Measurements from ENCODE around the gene NEDD1.
A peak's percentile ranks its signal among the peaks of the same experiment; 100 is the strongest.

The NEDD1 gene

GRCh38 chr12:96985515-96986362, 78.7 kb downstream of the NEDD1 start:
- H3K27me3 ChIP-seq (ENCODE audit: insufficient read depth, low read length) = no peaks in the 10 kb centered on the region
- no peak overlapping the region for H3K9ac ChIP-seq (ENCODE audit: low read length)
- H3K4me3 ChIP-seq (ENCODE audit: low read depth, low read length, poor library complexity, severe bottlenecking) = no peak overlapping the region
- H3K79me2 ChIP-seq (ENCODE audit: insufficient read depth, low read length) = no peaks in the 10 kb centered on the region
- no peak overlapping the region for H3K4me2 ChIP-seq (ENCODE audit: low read length)
- H3K9me2 ChIP-seq (ENCODE audit: low read depth, low read length) = no peaks in the 10 kb centered on the region
- H3K4me1 ChIP-seq (ENCODE audit: insufficient read depth, low read length, severe bottlenecking) = no peaks in the 10 kb centered on the region
- H4K20me1 ChIP-seq (ENCODE audit: insufficient read depth, low read length) = no peaks in the 10 kb centered on the region
- no peak overlapping the region for H2AFZ ChIP-seq (ENCODE audit: low read length)
- no peaks in the 10 kb centered on the region for H3K9me3 ChIP-seq (ENCODE audit: low read length)
- no peaks in the 10 kb centered on the region for H3K36me3 ChIP-seq (ENCODE audit: insufficient read depth, low read length)
- no peak overlapping the region for H3K27ac ChIP-seq (ENCODE audit: low read depth, low read length, poor library complexity, severe bottlenecking)
- TF ChIP-seq EZH2 (IDR thresholded peaks at IDR 0.05; ENCODE audit: borderline replicate concordance, low read length) = no peak
- peak; percentile 83 for TF ChIP-seq CTCF (IDR thresholded peaks at IDR 0.05; ENCODE audit: low read length)
- no peaks in the 10 kb centered on the region for H3F3A ChIP-seq (ENCODE audit: insufficient read depth, low read length)

DNA sequence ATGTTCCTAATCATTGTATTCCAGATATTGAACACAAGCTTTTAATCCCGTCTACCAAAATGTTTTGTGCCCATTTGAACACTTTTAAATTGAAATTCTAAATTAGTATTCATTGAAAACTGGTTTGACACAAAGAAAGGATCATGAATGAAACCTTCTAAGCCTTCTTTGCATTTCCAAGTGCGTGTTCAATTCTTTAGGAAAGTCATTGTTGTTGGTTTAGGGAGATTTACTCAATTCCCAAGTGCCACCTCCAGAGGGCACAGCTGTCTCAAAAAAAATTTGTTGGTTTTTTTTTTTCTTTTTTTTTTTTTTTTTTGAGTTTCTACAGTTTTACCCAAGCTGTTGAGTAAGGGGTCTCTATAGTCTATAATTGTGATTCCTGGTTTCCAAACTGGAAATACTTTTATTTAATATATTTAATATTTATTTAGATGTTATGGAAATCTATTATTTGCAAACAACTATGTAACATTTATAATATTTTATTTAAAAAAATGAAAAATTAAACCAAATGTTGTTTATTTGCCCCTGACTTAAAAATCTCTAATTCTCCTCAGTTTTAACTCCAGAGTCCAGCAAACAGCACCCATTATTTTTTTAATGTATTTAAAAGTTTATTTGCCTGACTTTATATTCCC, 79.9 kb downstream of the NEDD1 start:
- no peaks in the 10 kb centered on the region for H3K9me2 ChIP-seq (ENCODE audit: low read depth, low read length)
- H3K4me1 ChIP-seq (ENCODE audit: insufficient read depth, low read length, severe bottlenecking) = no peaks in the 10 kb centered on the region
- no peak overlapping the region for H3K9ac ChIP-seq (ENCODE audit: low read length)
- no peak overlapping the region for H3K4me2 ChIP-seq (ENCODE audit: low read length)
- H3K4me3 ChIP-seq (ENCODE audit: low read depth, low read length, poor library complexity, severe bottlenecking) = no peak overlapping the region
- H3K9me3 ChIP-seq (ENCODE audit: low read length) = no peaks in the 10 kb centered on the region
- no peaks in the 10 kb centered on the region for H3K27me3 ChIP-seq (ENCODE audit: insufficient read depth, low read length)
- H3K27ac ChIP-seq (ENCODE audit: low read depth, low read length, poor library complexity, severe bottlenecking) = no peak overlapping the region
- TF ChIP-seq EZH2 (IDR thresholded peaks at IDR 0.05; ENCODE audit: borderline replicate concordance, low read length) (no peak), CTCF (IDR thresholded peaks at IDR 0.05; ENCODE audit: low read length) (peak; percentile 32)
- H3K79me2 ChIP-seq (ENCODE audit: insufficient read depth, low read length) = no peaks in the 10 kb centered on the region
- H4K20me1 ChIP-seq (ENCODE audit: insufficient read depth, low read length) = no peaks in the 10 kb centered on the region
- no peaks in the 10 kb centered on the region for H3F3A ChIP-seq (ENCODE audit: insufficient read depth, low read length)
- H2AFZ ChIP-seq (ENCODE audit: low read length) = no peak overlapping the region
- H3K36me3 ChIP-seq (ENCODE audit: insufficient read depth, low read length) = no peaks in the 10 kb centered on the region

DNA sequence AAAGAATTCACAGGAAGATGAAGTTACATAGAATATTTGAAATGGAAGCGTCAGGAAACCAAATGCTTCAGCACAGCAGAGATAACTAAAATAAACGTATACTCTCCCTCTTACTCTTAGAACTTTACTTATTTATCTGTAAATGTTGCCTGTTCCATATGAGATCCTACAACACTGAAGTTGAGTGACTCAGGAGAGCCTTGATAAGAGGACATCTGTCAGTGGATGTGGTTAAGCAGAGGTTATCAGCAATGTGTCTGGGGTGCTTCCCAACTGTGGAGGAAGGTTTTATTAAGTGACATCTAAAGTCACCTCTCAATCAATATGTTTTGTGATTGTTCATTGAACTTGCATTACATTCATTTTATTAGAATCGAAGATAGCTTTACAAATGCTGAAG, 81.9 kb downstream of the NEDD1 start:
- H3K27ac ChIP-seq (ENCODE audit: low read depth, low read length, poor library complexity, severe bottlenecking) = no peak overlapping the region
- H3K4me1 ChIP-seq (ENCODE audit: insufficient read depth, low read length, severe bottlenecking) = no peaks in the 10 kb centered on the region
- H2AFZ ChIP-seq (ENCODE audit: low read length) = no peak overlapping the region
- H3K9me2 ChIP-seq (ENCODE audit: low read depth, low read length) = no peaks in the 10 kb centered on the region
- H3K27me3 ChIP-seq (ENCODE audit: insufficient read depth, low read length) = no peaks in the 10 kb centered on the region
- no peak overlapping the region for H3K4me2 ChIP-seq (ENCODE audit: low read length)
- no peak overlapping the region for H3K9ac ChIP-seq (ENCODE audit: low read length)
- H3K9me3 ChIP-seq (ENCODE audit: low read length) = no peaks in the 10 kb centered on the region
- H3F3A ChIP-seq (ENCODE audit: insufficient read depth, low read length) = no peaks in the 10 kb centered on the region
- TF ChIP-seq EZH2 (IDR thresholded peaks at IDR 0.05; ENCODE audit: borderline replicate concordance, low read length) (no peak), CTCF (IDR thresholded peaks at IDR 0.05; ENCODE audit: low read length) (no peak)
- H3K79me2 ChIP-seq (ENCODE audit: insufficient read depth, low read length) = no peaks in the 10 kb centered on the region
- no peaks in the 10 kb centered on the region for H3K36me3 ChIP-seq (ENCODE audit: insufficient read depth, low read length)
- no peak overlapping the region for H3K4me3 ChIP-seq (ENCODE audit: low read depth, low read length, poor library complexity, severe bottlenecking)
- no peaks in the 10 kb centered on the region for H4K20me1 ChIP-seq (ENCODE audit: insufficient read depth, low read length)

All from OCI-LY1 (cell line).